Measurements from ENCODE around the gene CSMD2. TPM values are rescaled to one million over a fixed set of nuclear protein-coding genes. Genes with fewer than 3 reads are reported as not detected.

CSMD2 gene
- total RNA-seq, 1 experiment from 2014 or later = 0.22 TPM

GRCh38 chr1:33899746-33900145 lies 265.3 kb downstream of the CSMD2 start:
- Histone ChIP-seq H3K4me2 (ENCODE audit: low read length) (no peak overlapping the region), H3K27ac (ENCODE audit: low read depth, low read length) (no peak overlapping the region), H3K9ac (ENCODE audit: low read length) (no peak overlapping the region), H2AFZ (ENCODE audit: low read depth, low read length, poor library complexity, severe bottlenecking) (no peak overlapping the region), H3K9me2 (ENCODE audit: insufficient read depth) (no peaks in the 10 kb centered on the region), H3K36me3 (ENCODE audit: control insufficient read depth in 1 of 2, insufficient read depth in 2 of 2, low read length in 2 of 2) (no peaks in the 10 kb centered on the region), H3K4me1 (ENCODE audit: control insufficient read depth in 1 of 2, insufficient read depth in 2 of 2, low read length in 2 of 2) (no peaks in the 10 kb centered on the region), H3K9me3 (ENCODE audit: control insufficient read depth in 1 of 2, insufficient read depth in 1 of 2, low read depth in 1 of 2, low read length in 2 of 2) (no peaks in the 10 kb centered on the region), H3K27me3 (ENCODE audit: insufficient read depth, low read length) (peaks cover 27% of the 10 kb centered on the region), H4K20me1 (ENCODE audit: insufficient read depth) (no peaks in the 10 kb centered on the region), H3K4me3 (replicated peaks in 1 of 2; ENCODE audit: low read depth in 1 of 2, low read length in 2 of 2) (no peak overlapping the region), H3K79me2 (ENCODE audit: insufficient read depth, low read length) (no peaks in the 10 kb centered on the region)
- intact Hi-C loops (cut with micrococcal nuclease) = no loop called here
- BruUV-seq (replicated peaks) = no TSS peak
- ATAC-seq (no peak), DNase-seq (ENCODE audit: low read depth, low spot score) (no peak)
- ChIA-PET POLR2A (no interaction called here), RAD21 (ENCODE audit: low non-redundant PET in 1 of 2, low total read pairs in 2 of 2, uncharacterized antibody in 2 of 2, unreplicated experiment in 2 of 2) (no interaction called here), CTCF (no interaction called here)
- TF ChIP-seq JUND (IDR thresholded peaks at IDR 0.05) (no peak), FOSL1 (IDR thresholded peaks at IDR 0.05; ENCODE audit: low read depth) (no peak), ELF1 (IDR thresholded peaks at IDR 0.05; ENCODE audit: borderline replicate concordance, low read depth) (no peak), POLR2AphosphoS5 (IDR thresholded peaks at IDR 0.05; ENCODE audit: low read depth, low read length) (no peak), CBX3 (IDR thresholded peaks at IDR 0.05; ENCODE audit: low read depth) (no peak), CTCF (IDR thresholded peaks at IDR 0.05 in 2 of 3, conservative IDR thresholded peaks at IDR 0.05 in 1 of 3; ENCODE audit: borderline replicate concordance in 1 of 3, insufficient read depth in 1 of 3, low read depth in 2 of 3, low read length in 2 of 3) (no peak), TCF7L2 (IDR thresholded peaks at IDR 0.05; ENCODE audit: borderline replicate concordance, extremely low read depth, insufficient read depth, insufficient read length) (no peak), EZH2 (IDR thresholded peaks at IDR 0.05) (no peak), EGR1 (IDR thresholded peaks at IDR 0.05; ENCODE audit: low read depth) (no peak), ZBTB33 (IDR thresholded peaks at IDR 0.05; ENCODE audit: extremely low read depth, insufficient replicate concordance, low read length) (no peak), SRF (IDR thresholded peaks at IDR 0.05; ENCODE audit: low read depth) (no peak), YY1 (IDR thresholded peaks at IDR 0.05; ENCODE audit: extremely low read depth, insufficient replicate concordance, low read depth, low read length) (no peak), ZNF274 (IDR thresholded peaks at IDR 0.05; ENCODE audit: low read depth, low read length) (no peak), POLR2A (IDR thresholded peaks at IDR 0.05; ENCODE audit: borderline replicate concordance, extremely low read depth, insufficient read depth, insufficient read length) (no peak), RAD21 (IDR thresholded peaks at IDR 0.05; ENCODE audit: low read depth) (no peak), REST (IDR thresholded peaks at IDR 0.05; ENCODE audit: low read depth) (no peak), SP1 (IDR thresholded peaks at IDR 0.05; ENCODE audit: low read depth) (no peak), CEBPB (IDR thresholded peaks at IDR 0.05; ENCODE audit: low read depth) (no peak)
- TF ChIP-seq, protein P1, sequence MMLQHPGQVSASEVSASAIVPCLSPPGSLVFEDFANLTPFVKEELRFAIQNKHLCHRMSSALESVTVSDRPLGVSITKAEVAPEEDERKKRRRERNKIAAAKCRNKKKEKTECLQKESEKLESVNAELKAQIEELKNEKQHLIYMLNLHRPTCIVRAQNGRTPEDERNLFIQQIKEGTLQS (IDR thresholded peaks at IDR 0.05) = no peak
- TF ChIP-seq, protein P2, sequence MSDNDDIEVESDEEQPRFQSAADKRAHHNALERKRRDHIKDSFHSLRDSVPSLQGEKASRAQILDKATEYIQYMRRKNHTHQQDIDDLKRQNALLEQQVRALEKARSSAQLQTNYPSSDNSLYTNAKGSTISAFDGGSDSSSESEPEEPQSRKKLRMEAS (IDR thresholded peaks at IDR 0.05) = no peak
